Chondrocyte (in vitro differentiated cells): ENCODE results near the gene GRB10. TPM values are rescaled to one million over a fixed set of nuclear protein-coding genes. Genes with fewer than 3 reads are reported as not detected.

Source experiments
- DNase-seq: peaks from one replicate; pipeline ENCODE4 v3.0.0; 2021; ENCODE audit warnings: mixed read lengths, low spot score
- H3K27ac Mint-ChIP-seq: one replicate; pipeline ENCODE4 v1.8.0; 2021; ENCODE audit warnings: mild to moderate bottlenecking, moderate library complexity, mixed read lengths; ENCODE audit not compliant: unreplicated experiment
- H3K27me3 Mint-ChIP-seq: 2 replicates; pipeline ENCODE4 v1.8.0; 2021; ENCODE audit warnings: low read depth, mixed read lengths
- H3K36me3 Mint-ChIP-seq: 2 replicates; pipeline ENCODE4 v1.8.0; 2021; ENCODE audit warnings: low read depth, mixed read lengths
- H3K4me1 Mint-ChIP-seq: 2 replicates; pipeline ENCODE4 v1.8.0; 2021; ENCODE audit warnings: low read depth, mild to moderate bottlenecking, mixed read lengths
- H3K4me3 Mint-ChIP-seq: one replicate; pipeline ENCODE4 v1.8.0; 2021; ENCODE audit warnings: mild to moderate bottlenecking, moderate library complexity, mixed read lengths; ENCODE audit not compliant: unreplicated experiment
- H3K9me3 Mint-ChIP-seq: 2 replicates; pipeline ENCODE4 v1.8.0; 2021; ENCODE audit warnings: low read depth, mixed read lengths
- total RNA-seq: library from RNA; stranded (reverse); gene quantifications from 3 replicates; pipeline ENCODE4 v1.2.1, GENCODE V29; 2021
- TF ChIP-seq, protein P1 (sequence below): fragments of 200-600 bp; sonication (generic); IDR thresholded peaks from 2 replicates; pipeline ENCODE4 v1.5.0; 2021; ENCODE audit warnings: antibody characterized with exemption, mild to moderate bottlenecking, moderate library complexity

GRB10 gene
- total RNA-seq, 1 donor from 2014 or later: 73.7 TPM

DNA sequence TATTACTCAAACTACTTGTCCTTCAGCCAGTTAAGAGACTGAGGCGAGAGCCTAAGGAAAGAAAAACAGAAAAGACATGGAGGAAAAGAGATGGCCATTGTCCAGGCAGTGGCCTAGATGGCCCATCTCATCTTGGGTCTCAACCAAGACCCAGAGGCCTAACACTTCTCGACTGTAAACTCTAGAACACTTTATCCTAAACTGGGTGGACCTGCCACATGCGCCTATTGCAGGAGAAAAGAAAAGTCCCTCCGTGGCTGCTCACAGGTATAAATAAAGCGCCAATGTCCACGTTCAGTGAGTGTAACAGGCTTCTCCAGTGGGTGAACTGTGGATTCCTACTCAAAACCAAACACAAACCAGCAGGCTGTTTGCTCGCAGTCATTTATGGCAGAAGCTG, 124.8 kb downstream of the GRB10 start:
- Mint-ChIP-seq H3K4me3 (no peak overlapping the region), H3K9me3 (no peaks in the 10 kb centered on the region), H3K27ac (peak overlapping the region; percentile 79), H3K27me3 (no peaks in the 10 kb centered on the region), H3K36me3 (peaks cover 19% of the 10 kb centered on the region), H3K4me1 (peaks cover 71% of the 10 kb centered on the region)
- TF ChIP-seq, protein P1, sequence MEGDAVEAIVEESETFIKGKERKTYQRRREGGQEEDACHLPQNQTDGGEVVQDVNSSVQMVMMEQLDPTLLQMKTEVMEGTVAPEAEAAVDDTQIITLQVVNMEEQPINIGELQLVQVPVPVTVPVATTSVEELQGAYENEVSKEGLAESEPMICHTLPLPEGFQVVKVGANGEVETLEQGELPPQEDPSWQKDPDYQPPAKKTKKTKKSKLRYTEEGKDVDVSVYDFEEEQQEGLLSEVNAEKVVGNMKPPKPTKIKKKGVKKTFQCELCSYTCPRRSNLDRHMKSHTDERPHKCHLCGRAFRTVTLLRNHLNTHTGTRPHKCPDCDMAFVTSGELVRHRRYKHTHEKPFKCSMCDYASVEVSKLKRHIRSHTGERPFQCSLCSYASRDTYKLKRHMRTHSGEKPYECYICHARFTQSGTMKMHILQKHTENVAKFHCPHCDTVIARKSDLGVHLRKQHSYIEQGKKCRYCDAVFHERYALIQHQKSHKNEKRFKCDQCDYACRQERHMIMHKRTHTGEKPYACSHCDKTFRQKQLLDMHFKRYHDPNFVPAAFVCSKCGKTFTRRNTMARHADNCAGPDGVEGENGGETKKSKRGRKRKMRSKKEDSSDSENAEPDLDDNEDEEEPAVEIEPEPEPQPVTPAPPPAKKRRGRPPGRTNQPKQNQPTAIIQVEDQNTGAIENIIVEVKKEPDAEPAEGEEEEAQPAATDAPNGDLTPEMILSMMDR: peak; percentile 32
- DNase-seq: no peak

DNA sequence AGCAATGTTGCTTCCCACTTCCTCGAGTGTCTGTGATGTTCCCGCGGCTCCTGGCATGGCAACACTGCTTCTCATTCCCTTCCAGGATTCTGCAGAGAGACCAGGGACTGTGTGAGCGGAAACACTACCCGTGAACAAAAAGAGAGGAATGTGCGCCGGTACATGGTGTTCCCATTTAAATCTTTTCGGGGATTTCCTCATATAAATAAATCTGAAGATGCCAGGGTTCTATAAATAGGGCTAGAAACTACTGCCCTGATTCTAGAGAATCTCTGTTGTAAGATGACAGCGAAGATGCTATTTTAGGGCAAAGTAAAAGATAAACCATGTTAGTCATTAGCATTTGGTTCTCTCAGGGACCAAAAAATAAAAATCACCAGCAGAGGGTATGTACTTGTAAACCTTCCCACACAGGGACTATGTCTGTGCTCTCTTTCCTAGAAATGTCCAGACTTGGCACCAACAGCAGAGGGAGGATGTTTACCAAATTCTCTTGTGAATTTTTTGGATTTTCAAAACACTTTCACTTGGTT, 125.3 kb downstream of the GRB10 start:
- no peaks in the 10 kb centered on the region for H3K9me3 Mint-ChIP-seq
- H3K4me1 Mint-ChIP-seq: peaks cover 73% of the 10 kb centered on the region
- TF ChIP-seq, protein P1: peak; percentile 73
- no peaks in the 10 kb centered on the region for H3K27me3 Mint-ChIP-seq
- H3K4me3 Mint-ChIP-seq: no peak overlapping the region
- peaks cover 20% of the 10 kb centered on the region for H3K36me3 Mint-ChIP-seq
- H3K27ac Mint-ChIP-seq: peak overlapping the region; percentile 79
- no peak for DNase-seq

DNA sequence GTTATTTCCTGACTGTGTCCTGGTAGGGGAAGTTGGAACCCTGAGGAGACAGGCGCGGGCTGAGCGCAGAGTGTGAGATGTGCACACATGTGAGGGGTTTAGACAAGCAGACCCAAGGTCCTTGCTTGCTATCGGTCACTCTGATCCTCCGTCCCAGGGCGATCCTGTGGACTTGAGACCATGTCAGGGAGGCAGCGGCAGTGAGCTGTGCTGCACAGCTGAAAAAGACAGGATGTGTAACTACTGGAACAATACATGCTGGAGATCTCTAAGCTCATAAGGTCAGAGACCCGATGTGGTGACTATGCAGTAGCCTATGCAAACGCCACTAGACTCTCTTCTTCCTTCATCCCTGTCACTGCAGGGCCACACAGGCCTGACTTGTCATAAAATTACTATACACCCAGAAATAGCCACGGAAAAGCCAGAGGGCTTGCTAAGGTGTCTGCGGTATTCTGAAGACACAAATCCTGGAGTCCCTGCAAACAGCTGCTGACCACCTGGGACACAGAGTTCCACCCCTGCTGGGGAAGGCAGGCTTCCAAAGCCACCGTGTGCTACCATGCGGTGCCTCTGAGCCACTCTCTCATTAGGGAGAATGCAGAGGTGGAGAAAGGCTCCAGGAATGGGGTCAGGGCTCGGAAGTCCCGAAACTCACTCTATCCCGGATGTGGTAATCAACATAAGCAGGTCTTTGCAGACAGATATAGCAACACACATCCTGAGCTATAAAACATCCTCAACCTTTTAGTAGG, 126.4 kb downstream of the GRB10 start:
- Mint-ChIP-seq H3K36me3 (peaks cover 18% of the 10 kb centered on the region), H3K4me1 (peaks cover 72% of the 10 kb centered on the region), H3K4me3 (no peak overlapping the region), H3K9me3 (no peaks in the 10 kb centered on the region), H3K27me3 (no peaks in the 10 kb centered on the region), H3K27ac (peak overlapping the region; percentile 79)
- DNase-seq: no peak
- TF ChIP-seq, protein P1: no peak

DNA sequence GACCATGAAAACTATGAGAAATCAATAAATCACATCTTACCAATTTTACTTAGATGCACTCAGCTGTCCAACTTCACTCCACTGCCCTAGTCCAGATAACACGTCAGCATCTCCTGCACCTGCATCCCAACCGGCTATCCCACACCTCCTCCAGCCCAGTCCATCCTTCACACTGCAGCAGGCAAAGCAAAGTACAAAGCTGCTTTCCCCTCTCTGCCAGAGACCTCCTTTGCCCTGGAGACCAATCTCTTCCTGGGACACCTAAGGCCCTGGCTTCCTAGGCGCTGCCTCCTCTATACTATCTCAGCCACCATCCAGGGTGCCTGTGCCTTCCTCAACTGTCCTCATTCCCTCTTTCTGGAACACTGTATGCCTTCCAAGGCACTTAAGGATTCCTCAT, 127.2 kb downstream of the GRB10 start:
- H3K9me3 Mint-ChIP-seq: no peaks in the 10 kb centered on the region
- no peak for DNase-seq
- peaks cover 14% of the 10 kb centered on the region for H3K36me3 Mint-ChIP-seq
- H3K27ac Mint-ChIP-seq: no peak overlapping the region
- H3K4me3 Mint-ChIP-seq: no peak overlapping the region
- H3K27me3 Mint-ChIP-seq: no peaks in the 10 kb centered on the region
- TF ChIP-seq, protein P1: no peak
- peaks cover 72% of the 10 kb centered on the region for H3K4me1 Mint-ChIP-seq

DNA sequence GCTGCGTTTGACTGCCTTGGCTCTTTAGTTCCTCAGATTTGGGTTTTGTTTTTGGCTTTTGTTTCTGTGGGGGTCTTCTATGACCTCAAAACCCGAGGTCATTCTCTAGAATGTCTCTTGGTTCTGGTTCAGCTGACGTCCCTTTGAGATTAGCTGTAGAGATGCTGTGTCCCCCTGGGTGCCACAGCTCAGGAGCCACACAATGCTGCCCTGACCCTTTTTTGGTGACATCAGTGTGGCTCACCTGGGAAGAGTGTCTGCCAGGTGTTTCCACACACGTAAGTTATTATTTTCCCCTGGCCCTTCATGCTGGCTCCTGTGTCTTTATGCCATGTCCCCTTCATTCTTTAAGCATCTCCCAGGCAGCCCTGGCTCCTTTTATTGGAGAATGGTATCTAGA, 127.7 kb downstream of the GRB10 start:
- TF ChIP-seq, protein P1: no peak

More for the DNA sequence above, 127.7 kb downstream of the GRB10 start:
- no peak overlapping the region for H3K4me3 Mint-ChIP-seq
- H3K27ac Mint-ChIP-seq: no peak overlapping the region
- peaks cover 14% of the 10 kb centered on the region for H3K36me3 Mint-ChIP-seq
- no peak for DNase-seq
- H3K9me3 Mint-ChIP-seq: no peaks in the 10 kb centered on the region
- peaks cover 71% of the 10 kb centered on the region for H3K4me1 Mint-ChIP-seq
- H3K27me3 Mint-ChIP-seq: no peaks in the 10 kb centered on the region
